ENCODE measurements around the gene UPB1.

Gene UPB1

DNA sequence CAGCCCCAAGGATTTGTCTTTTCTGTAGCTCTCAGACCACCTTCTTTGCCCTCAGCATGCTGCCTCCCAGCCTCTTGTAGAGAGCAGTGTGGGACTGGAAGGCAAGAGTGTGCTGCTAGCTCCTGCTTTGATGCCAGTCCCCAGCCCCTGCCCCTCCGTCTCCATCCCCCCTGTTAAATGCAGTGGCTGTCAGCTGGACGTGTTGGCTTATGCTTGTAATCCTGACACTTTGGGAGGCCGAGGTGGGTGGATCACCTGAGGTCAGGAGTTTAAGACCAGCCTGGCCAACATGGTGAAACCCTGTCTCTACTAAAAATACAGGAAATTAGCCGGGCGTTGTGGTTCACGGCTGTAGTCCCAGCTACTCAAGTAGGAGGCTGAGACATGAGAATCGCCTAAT is 76.1 kb downstream of the UPB1 start:
- TF ChIP-seq, protein P1, sequence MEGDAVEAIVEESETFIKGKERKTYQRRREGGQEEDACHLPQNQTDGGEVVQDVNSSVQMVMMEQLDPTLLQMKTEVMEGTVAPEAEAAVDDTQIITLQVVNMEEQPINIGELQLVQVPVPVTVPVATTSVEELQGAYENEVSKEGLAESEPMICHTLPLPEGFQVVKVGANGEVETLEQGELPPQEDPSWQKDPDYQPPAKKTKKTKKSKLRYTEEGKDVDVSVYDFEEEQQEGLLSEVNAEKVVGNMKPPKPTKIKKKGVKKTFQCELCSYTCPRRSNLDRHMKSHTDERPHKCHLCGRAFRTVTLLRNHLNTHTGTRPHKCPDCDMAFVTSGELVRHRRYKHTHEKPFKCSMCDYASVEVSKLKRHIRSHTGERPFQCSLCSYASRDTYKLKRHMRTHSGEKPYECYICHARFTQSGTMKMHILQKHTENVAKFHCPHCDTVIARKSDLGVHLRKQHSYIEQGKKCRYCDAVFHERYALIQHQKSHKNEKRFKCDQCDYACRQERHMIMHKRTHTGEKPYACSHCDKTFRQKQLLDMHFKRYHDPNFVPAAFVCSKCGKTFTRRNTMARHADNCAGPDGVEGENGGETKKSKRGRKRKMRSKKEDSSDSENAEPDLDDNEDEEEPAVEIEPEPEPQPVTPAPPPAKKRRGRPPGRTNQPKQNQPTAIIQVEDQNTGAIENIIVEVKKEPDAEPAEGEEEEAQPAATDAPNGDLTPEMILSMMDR (conservative IDR thresholded peaks at IDR 0.05), result no peak
- H3K27ac ChIP-seq, result no peak overlapping the region

DNA sequence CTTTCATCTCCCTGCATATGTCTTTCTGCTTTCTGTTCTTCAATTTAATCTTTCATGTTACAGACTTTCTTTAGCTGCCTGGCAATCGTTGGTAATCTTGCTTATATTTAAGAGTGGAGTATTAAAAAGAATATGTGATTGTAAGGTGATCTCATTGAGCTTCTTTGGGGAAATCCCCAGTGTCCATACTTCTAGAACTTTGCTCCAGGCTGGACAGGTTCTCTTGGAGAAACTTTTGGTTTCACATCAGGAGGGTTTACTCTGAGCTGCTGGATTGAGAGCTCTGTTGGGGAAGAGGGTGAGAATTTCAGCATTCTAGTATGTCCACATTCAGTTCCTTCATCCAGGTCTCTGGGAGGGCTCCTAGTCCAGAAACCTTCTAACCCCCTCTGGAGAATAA is 81.6 kb downstream of the UPB1 start:
- TF ChIP-seq, protein P1 (conservative IDR thresholded peaks at IDR 0.05), result no peak
- H3K27ac ChIP-seq, result peak overlapping the region; percentile 96
